ENCODE data around the gene CPNE5.

DNA sequence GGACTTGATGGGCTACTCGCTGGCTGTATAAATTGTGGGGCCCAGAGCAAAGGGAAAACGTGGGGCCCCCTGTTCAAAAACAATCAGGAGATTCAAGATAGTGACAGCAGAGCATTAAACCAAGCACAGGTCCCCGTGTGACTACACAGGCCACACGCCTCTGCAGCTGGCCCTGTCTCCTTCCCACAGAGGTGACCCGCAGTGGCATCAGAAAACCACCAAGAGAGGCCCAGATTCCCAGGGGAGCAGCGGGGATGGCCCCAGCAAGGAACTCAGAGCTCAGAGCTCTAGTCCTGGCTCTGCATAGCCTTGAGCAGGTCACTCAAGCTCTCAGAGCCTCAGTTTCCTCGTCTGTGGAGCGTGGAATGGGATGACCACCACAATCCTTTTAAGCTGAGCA lies 57.6 kb downstream of the CPNE5 start:
- TF ChIP-seq POLR2A (IDR thresholded peaks at IDR 0.05), result no peak
- TF ChIP-seq, protein P1, sequence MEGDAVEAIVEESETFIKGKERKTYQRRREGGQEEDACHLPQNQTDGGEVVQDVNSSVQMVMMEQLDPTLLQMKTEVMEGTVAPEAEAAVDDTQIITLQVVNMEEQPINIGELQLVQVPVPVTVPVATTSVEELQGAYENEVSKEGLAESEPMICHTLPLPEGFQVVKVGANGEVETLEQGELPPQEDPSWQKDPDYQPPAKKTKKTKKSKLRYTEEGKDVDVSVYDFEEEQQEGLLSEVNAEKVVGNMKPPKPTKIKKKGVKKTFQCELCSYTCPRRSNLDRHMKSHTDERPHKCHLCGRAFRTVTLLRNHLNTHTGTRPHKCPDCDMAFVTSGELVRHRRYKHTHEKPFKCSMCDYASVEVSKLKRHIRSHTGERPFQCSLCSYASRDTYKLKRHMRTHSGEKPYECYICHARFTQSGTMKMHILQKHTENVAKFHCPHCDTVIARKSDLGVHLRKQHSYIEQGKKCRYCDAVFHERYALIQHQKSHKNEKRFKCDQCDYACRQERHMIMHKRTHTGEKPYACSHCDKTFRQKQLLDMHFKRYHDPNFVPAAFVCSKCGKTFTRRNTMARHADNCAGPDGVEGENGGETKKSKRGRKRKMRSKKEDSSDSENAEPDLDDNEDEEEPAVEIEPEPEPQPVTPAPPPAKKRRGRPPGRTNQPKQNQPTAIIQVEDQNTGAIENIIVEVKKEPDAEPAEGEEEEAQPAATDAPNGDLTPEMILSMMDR (IDR thresholded peaks at IDR 0.05), result no peak

Measured in prostate gland (tissue), 2 donors.